ENCODE measurements around the gene ATP8A1.

ATP8A1 gene

GRCh38 chr4:42676066-42676951 is 19.4 kb upstream of the ATP8A1 start:
- DNase-seq (ENCODE audit: extremely low read depth, low read depth), result no peak
- no peak for TF ChIP-seq CTCF (IDR thresholded peaks at IDR 0.05; ENCODE audit: low read depth, low read length)

- no peak for DNase-seq (ENCODE audit: extremely low read depth, low read depth)
Observed at GRCh38 chr4:42673082-42673425, 16.1 kb upstream of the ATP8A1 start.

GRCh38 chr4:42672359-42673081 is 15.6 kb upstream of the ATP8A1 start:
- DNase-seq (ENCODE audit: extremely low read depth, low read depth), result no peak
- no peak for TF ChIP-seq CTCF (IDR thresholded peaks at IDR 0.05; ENCODE audit: low read depth, low read length)

More at GRCh38 chr4:42673082-42673425, 16.1 kb upstream of the ATP8A1 start:
- no peak for TF ChIP-seq CTCF (IDR thresholded peaks at IDR 0.05; ENCODE audit: low read depth, low read length)

- no peak for TF ChIP-seq CTCF (IDR thresholded peaks at IDR 0.05; ENCODE audit: low read depth, low read length)
- no peak for DNase-seq (ENCODE audit: extremely low read depth, low read depth)
Observed at GRCh38 chr4:42671431-42672194, 14.7 kb upstream of the ATP8A1 start.

GRCh38 chr4:42658261-42658660 is 1.4 kb upstream of the ATP8A1 start:
- TF ChIP-seq CTCF (IDR thresholded peaks at IDR 0.05; ENCODE audit: low read depth, low read length), result no peak

GRCh38 chr4:42656679-42656943 is 294 bp downstream of the ATP8A1 start:
- no peak for DNase-seq (ENCODE audit: extremely low read depth, low read depth)
- TF ChIP-seq CTCF (IDR thresholded peaks at IDR 0.05; ENCODE audit: low read depth, low read length), result no peak

More at GRCh38 chr4:42658261-42658660, 1.4 kb upstream of the ATP8A1 start:
- DNase-seq (ENCODE audit: extremely low read depth, low read depth), result no peak

Data from AG09319 (cell line).